Upper lobe of left lung (tissue), 4 donors: ENCODE results near the gene ESYT2.

Source experiments
- CTCF ChIP-seq, 6 experiments: fragments of 450-650 bp in 4 of 6; fragments of 200-600 bp in 2 of 6; sonication (generic) in 2 of 6; IDR thresholded peaks; one replicate each; pipeline ENCODE4 v1.5.1; 2016 to 2019; ENCODE audit warnings: antibody characterized with exemption in 6 of 6
- EP300 ChIP-seq, 4 donors: sonication (generic); formaldehyde crosslinking; IDR thresholded peaks; one replicate each; pipeline ENCODE4 v1.5.1; 2017; ENCODE audit warnings: antibody characterized with exemption in 4 of 4, control low read depth in 2 of 4
- POLR2A ChIP-seq, 4 donors: fragments of 450-650 bp; IDR thresholded peaks; one replicate each; pipeline ENCODE4 v1.5.1; 2016 to 2017; ENCODE audit warnings: antibody characterized with exemption in 4 of 4, mild to moderate bottlenecking in 2 of 4
- POLR2AphosphoS5 ChIP-seq, 2 donors: sonication (generic); formaldehyde crosslinking; IDR thresholded peaks; one replicate each; pipeline ENCODE4 v1.5.1; 2017; ENCODE audit warnings: antibody characterized with exemption in 2 of 2

GRCh38 chr7:158779061-158780000 is 50.0 kb downstream of the ESYT2 start:
- TF ChIP-seq POLR2A (IDR thresholded peaks at IDR 0.05) (no peak), CTCF (IDR thresholded peaks at IDR 0.05) (no peak), POLR2AphosphoS5 (IDR thresholded peaks at IDR 0.05) (no peak), EP300 (IDR thresholded peaks at IDR 0.05) (no peak)
